ENCODE results near the gene PLPPR2. TPM values are rescaled to one million over a fixed set of nuclear protein-coding genes. Genes with fewer than 3 reads are reported as not detected.
"Not testable (repeated sequence)": the region's sequence is repeated elsewhere in the genome, so short reads cannot be mapped to it uniquely, and the experiment has no call there.

Gene PLPPR2
- total RNA-seq, 1 donor from 2014 or later, result 26.0 TPM

DNA sequence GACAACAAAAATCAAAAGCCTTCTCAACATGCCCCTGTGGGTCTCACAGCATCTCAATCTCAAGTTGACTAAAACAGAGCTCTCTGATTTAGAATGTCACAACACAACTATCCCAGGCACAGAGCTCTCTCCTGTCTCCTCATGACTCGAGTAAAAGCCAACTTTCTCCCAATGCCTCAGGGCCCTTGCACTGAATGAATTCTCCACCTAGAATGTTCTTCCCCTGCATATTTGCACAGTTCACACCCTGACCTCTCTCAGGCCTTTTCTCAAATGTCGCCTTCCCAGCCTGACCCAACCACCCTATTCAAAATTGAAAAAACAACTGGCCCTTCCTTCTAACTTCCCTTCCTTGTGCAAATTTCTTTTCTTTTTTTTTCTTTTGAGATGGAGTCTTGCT, 15.5 kb downstream of the PLPPR2 start:
- no peak for DNase-seq (ENCODE audit: low spot score)

DNA sequence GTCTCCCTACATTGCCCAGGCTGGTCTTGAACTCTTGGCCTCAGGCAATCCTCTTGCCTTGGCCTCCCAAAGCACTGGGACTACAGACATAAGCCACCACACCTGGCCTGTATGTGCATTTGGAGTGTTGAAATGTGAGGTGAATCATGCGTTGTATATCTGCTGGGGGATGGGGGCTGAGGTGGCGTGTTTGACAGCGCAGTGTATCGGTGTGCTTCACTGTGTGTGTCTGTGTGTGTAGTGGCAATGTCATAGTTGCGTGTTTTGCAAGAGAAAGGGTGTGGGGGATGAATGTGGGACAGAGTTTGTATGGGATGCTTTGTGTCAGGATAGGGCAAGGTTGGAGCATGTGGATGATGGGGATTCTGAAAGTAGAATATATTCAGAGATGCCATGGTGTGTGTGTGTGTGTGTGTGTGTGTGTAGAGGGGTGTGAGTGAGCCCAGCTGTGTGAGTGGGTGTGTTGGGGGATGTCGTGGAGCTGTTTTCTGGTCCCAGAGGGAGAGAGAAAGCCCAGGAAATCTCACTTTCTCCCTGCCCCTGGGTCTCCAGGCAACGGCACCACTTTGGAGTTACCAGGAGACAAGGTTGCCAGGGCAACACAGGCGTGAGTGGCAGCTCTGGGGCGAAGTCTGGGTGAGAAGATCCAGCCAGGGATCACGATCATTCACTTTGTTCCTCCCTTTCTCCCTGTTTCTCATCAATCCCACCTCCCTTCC, 18.1 kb downstream of the PLPPR2 start:
- DNase-seq (ENCODE audit: low spot score), result no peak

DNA sequence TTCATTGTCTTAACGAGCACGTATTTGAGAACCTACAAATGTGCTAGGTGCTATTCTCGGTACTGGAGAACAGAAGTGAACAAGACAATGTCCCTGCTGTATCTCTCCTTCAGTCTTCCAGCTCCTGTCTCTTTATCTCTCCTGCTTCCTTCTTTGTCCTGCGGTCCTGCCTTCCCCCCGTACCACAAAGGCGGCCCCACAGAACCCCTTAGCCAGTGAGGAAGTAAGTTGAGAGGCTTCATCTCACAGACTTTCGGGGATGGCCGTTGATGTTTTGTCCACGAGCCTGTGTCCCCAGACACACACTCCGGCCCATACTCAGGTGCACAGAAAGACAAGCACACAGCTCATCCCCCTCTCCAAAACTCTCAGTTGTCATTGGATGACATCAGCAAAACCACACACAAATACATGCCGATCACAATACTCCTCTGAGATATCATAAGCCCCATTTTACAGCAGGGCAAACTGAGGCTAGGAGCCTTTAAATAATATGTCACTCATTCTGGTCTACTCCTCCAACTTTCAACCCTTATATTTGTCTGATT, 18.7 kb downstream of the PLPPR2 start:
- no peak for DNase-seq (ENCODE audit: low spot score)

DNA sequence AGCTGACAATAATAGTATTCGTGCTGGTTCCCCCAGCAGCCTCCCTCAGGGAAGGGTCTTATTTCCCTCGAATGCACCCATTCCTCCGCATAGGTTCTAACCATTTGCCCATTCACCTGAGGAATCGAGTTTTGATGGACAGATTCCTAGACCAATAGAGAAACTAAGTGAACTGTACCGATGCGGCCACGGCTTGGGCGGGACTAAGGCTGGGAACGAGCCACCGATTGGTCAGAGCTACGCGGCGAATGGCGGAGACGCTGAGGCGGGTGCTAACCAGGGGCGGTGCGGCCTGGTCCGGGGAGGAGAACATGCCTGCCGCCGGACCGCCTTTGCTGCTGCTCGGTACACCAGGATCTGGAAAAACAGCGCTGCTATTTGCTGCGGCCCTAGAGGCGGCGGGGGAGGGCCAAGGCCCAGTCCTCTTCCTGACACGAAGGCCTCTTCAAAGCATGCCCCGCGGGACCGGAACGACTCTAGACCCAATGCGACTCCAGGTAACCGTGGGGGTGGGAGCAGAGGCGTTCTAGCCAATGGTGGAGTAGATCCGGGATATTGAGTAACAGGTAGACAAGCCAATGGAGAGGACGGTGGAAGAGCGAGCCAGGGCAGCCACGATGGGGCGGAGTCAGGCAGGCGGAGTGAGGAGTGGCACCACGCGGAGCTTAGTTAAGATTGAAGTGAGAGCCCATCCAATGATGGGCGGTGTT, 19.4 kb downstream of the PLPPR2 start, which contains the start of gene SWSAP1:
TSS of gene SWSAP1 (plus strand) at position 234 of the 710 bp plus-strand sequence. CDS start at position 249, 15 bp downstream.
- DNase-seq (ENCODE audit: low spot score), result peak; percentile 98

DNA sequence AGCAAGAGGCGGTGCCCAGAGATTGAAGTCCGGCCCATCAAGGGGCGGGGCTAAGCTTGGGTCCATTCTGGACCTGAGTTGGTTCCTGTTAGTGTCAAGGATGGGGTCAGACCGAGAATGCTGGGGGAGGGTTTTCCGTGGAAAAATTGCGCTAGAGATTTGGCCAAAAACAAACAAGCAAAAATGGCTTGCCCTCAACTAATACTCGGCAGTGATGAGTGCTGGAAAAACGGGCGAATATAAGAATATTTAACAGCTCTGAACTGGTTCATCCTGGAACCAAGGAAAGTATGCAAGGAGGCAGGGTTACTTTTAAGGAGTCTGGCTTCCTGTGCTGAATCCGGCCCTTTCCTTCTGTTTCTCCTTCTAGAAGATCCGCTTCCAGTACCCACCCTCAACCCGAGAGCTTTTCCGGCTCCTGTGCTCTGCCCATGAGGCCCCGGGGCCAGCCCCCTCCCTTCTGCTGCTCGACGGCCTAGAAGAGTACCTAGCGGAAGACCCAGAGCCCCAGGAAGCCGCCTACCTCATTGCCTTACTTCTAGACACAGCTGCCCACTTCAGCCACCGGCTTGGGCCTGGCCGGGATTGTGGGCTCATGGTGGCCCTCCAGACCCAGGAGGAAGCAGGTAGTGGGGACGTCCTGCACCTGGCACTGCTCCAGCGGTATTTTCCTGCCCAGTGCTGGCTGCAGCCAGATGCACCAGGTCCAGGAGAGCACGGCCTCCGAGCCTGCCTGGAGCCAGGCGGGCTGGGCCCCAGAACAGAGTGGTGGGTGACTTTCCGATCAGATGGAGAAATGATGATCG, 20.1 kb downstream of the PLPPR2 start:
- no peak for DNase-seq (ENCODE audit: low spot score)

DNA sequence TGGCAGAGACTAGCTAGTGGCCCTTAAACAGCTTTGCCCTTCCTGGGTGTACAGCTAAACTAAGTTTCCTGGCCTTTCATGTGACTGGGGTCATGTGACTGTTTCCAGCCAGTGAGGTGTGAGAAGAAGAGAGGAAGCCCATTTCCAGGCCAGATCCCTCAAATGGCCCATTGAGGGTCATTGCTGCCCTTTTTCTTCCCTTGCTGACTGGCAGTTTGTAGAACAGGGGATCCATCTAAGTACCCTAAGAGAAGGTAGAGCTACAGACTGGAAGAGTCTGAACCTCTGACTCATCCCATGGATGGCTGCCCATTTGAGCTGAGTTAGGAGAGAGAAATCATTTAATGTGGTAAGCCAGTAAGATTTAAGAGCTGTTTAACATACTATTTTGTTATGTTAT, 22.0 kb downstream of the PLPPR2 start:
- DNase-seq (ENCODE audit: low spot score), result no peak

DNA sequence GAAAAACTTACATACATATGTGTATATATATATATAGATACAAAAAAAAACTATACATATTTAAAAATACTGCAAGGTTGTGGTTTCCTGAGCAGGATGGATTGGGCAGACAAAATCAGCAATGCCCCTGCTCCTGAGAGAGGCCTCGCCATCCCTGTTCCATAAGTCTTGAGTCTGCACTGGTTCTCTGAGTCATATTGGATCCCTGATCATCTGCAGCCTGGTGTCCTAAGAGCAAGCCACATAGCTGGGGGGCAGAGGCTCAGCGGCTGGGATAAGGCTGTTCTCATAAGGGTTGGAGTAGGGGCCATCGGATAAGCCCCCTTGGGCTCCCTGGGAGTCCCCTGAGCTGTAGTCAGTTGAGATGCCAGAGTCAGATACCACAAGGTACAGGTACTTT, 22.5 kb downstream of the PLPPR2 start:
- DNase-seq (ENCODE audit: low spot score), result no peak

DNA sequence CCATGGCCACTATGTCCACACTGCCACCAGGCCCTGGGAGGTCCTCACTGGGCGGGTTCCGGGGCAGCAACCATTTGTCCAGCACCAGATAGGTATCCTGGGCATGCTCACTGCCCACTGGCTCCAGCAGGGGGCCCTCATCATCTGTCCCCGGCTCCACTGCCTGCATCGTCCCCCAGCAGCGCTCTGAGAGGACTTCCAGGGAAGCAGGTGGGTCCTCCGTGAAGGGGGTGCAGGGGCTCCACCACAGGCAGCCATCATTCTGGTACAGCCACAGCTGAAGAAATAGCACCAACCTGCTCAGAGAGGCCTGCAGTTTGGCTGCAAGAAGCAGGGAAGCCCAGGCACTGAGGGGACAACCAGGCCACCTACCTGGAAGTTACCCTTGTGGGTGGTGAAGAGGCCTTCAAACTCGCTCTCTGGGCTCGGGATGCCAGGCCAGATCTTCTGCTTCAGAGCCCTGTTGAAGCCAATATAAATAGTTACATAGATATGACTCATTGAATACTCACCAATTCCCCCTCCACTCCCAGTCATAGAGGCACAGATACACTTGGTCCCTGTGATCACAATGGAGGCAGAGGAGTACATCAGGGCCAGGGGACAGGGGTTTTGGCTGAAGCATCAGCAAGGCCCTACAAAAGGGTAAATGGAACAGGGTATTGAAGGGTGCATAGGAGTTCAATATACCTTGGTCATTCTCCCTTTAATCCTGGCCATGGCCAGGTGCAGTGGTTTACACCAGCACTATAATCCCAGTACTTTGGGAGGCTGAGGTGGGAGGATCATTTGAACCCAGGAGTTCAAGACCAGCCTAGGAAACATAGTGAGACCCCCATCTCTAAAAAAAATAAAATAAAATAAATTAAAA, 23.3 kb downstream of the PLPPR2 start:
- DNase-seq (ENCODE audit: low spot score), result no peak

DNA sequence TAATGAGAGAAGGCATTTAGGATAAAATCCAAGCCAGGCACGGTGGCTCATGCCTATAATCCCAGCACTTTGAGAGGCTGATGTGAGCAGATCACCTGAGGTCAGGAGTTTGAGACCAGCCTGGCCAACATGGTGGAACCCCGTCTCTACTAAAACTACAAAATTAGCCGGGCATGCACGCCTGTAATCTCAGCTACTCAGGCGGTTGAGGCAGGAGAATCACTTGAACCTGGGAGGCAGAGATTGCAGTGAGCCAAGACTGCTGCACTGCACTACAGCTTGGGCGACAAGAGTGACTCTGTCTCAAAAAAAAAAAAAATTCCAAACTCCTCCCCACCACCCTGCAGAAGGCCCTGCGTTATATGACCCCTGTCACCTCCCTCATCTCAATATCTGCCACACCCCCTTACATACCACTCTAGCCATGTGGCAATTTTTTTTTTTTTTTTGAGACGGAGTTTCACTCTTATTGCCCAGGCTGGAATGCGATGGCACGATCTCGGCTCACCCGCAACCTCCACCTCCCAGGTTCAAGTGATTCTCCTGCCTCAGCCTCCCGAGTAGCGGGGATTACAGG, 24.1 kb downstream of the PLPPR2 start:
- not testable (repeated sequence) for DNase-seq (ENCODE audit: low spot score)

DNA sequence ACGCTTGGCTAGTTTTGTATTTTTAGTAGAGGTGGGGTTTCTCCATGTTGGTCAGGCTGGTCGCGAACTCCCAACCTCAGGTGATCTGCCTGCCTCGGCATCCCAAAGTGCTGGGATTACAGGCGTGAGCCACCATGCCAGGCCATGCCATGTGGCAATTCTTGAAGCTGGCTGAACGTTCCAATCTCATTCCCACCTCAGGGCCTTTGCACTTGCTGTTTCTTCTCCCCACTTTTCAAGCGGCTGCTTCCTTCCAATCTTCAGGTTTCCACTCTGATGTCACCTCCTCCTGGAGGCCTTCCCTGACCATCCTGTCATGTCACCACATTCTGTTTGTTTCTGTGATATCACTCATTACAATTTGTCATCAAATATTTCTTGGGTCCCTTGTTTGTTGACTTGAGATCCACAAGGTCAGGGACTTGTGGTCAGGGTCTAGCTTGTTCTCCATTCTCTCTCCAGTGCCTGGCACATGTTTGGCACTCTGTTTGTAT, 24.7 kb downstream of the PLPPR2 start:
- no peak for DNase-seq (ENCODE audit: low spot score)

DNA sequence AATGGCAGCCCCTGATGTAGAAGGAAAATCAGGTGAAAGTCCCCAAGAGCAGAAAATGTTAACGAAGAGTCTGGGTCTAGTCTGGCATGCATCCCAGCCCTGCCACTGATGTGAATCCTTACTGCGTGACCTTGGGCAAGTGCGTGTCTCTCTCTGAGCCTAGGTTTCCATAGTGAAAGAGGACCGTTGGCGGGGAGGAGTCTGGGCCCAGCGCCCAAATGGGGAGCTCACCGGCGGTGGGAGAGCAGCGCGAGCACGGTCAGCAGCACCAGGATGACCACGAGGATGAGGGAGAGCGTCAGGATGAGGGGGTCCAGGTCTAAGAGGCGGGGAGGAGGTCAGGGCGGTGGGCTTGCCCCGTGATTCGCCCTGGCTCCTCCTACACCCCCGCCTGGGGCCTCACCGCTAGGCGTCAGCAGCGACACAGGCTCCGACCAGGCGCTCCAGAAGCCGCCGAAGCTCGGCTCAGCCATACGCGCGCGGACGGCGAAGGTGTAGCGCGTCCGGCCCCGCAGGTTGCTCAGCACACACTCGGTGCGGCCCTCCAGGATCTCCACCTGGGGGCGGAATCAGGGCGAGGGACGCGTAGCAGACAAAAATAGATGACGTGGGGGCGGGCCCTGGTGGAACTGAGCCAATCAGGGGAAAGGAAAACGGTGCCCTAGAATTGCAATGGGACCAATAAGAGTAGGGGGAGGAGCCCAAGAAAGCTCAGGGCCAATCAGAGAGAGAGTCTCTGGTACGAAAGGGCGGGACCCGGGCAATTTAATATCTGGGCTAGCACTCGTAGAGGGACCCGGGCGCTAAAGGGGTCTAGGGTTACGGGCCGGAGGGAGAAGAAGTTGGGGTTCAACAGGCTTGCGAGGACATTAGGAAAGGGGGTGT, 25.7 kb downstream of the PLPPR2 start:
- DNase-seq (ENCODE audit: low spot score), result peak; percentile 93

DNA sequence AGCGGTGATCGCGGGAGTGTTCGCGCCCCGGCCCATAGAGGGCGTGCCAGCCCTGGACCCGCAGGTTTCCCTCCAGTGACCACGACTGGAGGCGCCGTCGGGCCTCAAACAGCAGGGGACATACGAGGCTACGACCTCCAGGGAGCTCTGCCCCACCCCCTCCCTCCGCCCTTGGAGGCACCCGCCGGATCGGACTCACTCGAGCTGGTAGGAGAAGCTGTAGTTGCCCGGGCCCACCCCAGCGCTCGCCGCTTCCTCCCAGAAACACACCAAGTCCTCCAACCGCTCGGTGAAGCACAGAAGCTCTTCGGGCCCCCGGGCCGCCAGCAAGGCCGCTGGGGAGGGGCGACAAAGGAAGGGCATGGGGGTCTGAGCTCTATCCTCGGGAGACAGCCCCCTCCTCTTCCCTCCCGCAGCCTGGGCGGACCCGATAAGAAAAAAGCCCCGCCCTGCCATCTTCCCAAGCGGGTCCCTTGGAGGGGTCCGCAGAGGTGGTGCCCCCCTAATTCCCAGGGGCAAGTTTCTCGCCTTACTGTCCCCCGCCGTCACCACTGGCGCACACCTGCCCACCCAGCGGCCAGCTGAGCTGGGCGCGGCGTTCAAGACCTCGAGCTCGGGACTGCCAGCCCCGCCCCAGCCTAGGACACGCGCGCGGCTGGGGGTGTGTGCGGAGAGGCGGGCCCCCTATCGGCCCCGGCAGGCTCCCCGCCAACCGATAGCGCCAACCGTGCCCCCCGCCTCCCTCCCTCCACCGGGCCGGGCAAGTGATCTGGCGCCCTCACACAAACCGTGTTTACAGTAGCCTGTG, 27.9 kb downstream of the PLPPR2 start:
- no peak for DNase-seq (ENCODE audit: low spot score)

DNA sequence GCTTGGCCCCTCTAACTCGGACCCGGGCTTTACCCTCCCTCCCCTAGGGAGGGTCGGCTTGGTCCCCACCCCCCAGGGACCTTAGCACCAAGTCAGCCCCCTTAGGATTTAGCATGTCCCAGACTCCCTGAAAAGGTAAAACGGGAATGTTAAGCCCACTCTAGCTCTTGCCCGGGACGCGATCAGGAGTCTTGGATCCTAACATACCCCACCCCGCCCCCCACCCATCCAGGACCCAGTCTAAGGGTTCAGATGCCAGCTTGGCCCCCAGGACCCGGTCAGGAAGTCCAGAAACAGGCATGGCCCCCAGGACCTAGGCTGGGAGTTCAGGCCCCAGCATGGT, 28.4 kb downstream of the PLPPR2 start:
- no peak for DNase-seq (ENCODE audit: low spot score)

DNA sequence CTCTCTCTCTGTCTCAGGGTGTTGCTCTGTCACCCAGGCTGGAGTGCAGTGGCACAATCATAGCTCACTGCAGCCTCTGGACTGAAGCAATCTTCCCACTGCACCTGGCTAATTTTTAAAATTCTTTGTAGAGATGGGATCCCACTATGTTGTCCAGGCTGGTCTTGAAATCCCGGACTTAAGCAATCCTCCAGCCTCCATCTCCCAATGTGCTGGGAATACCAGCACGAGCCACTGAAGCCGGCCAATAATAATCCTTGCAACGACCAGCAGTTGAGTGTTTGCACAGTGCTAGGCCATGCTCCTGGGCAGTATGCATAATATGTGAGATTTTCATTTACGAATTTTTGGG, 29.5 kb downstream of the PLPPR2 start:
- no peak for DNase-seq (ENCODE audit: low spot score)

DNA sequence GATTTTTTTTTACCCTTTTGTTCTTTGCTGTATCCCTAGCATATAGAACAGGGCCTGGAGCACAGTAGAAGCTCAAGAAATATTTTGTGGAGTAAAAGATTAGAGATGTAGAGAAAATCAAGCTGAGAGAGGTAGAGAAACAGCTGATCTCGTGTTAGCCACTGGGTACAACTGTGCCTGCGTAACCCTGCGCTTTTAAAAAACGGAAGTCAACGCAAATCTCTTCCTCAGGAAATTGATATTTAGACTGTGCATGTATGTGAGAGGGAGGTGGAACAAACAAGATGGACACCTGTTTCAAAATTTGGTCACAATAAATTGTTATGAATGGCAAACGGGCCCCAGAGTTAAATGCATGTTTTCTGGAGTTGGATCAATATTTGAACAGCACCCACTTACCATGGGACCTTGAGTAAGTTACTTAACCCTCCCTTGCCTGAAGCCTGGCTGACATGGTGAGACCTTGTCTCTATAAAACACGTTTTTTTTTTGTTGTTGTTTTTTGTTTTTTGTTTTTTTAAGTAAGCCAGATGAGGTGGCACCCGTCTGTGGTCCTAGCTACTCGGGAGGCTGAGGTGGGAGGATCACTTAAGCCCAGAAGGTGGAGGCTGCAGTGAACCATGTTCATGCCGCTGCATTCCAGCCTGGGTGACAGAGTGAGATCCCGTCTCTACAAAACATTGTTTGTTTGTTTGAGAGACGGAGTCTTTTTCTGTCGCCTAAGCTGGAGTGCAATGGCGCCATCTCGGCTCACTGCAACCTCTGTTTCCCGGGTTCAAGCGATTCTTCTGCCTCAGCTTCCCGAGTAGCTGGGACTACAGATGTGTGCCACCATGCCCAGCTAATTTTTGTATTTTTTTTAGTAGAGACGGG, 32.2 kb downstream of the PLPPR2 start:
- DNase-seq (ENCODE audit: low spot score), result no peak

DNA sequence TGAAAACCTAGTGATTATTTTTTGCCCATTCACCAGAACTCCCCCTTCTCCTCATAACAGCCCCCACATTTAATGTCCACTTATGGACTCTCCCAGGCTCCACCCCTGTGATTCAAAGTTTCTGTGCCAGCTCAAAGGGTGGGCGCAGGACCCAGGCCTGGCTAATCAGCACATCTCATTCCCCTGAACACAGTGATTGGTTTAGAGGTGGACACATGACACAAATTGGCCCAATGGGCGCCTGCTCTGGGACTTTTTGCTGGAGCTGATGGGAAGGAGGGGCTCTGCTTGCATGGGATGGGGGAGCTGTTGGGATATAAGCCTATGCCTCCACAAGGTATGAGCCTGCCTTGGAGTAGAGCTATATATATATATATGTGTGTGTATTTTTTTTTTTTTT, 35.1 kb downstream of the PLPPR2 start:
- DNase-seq (ENCODE audit: low spot score), result no peak

DNA sequence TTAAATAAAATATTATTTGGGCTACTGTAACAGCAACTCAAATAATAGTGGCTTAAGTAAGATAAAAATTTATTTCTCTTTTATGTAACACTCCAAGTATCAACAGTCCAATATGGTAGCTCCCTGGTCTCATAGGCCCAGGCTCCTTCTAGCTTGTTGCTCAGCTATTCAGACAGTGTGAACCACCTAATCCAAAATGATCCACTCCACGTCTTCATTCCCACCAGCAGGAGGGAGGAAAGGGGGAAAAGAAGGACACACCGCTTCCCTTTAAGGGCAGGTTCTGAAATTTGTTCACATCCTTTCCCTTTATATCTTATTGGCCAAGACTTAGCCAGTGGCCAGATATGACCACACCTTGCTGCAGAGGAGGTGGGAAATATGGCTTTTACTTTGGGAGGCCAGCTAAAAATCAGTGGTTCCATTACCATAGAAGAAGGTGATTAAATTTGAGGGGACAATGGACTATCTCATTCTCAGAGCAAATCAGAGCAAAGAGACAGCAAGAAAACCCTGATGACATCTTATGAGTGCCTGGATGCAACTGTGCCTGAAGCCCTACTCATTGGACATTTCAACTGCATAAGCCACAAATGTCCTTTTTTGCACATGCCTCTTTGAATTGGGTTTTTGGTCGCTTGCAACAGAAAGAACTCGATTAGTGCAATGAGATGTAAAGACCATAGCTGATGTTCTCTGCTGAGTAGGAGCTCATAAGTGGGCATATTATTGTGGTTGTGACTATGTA, 35.9 kb downstream of the PLPPR2 start:
- no peak for DNase-seq (ENCODE audit: low spot score)
